GM19324 (cell line): ENCODE measurements around the gene AMPD2.

Experiments
- ATAC-seq: cut with Tn5 transposase; IDR thresholded peaks from one replicate; pipeline ENCODE4 v1.9.1; 2021; ENCODE audit warnings: mild to moderate bottlenecking, moderate library complexity; ENCODE audit not compliant: unreplicated experiment, low FRiP score

AMPD2 gene

DNA sequence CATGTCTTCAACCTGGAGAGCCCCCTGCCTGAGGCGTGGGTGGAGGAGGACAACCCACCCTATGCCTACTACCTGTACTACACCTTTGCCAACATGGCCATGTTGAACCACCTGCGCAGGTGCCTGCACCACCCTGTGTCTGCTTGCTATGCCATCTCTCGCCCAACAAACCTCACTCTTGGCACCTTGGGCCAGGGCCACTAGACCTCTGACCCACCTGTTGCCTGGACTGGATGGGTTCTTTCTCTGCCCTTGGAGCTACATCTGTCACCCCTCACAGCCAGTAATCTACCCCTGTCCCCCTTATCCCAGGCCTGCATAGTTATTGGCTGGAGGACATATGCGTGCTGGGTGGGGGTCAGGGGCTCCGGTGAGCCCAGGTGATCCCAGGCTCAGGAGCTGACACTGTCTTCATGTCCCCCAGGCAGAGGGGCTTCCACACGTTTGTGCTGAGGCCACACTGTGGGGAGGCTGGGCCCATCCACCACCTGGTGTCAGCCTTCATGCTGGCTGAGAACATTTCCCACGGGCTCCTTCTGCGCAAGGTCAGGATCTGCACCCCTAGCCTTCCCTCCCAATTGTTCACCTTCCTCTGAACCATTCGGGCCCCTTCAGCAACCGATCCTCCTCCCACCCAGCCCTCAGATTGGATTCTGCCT is 9.9 kb downstream of the AMPD2 start:
- no peak for ATAC-seq

DNA sequence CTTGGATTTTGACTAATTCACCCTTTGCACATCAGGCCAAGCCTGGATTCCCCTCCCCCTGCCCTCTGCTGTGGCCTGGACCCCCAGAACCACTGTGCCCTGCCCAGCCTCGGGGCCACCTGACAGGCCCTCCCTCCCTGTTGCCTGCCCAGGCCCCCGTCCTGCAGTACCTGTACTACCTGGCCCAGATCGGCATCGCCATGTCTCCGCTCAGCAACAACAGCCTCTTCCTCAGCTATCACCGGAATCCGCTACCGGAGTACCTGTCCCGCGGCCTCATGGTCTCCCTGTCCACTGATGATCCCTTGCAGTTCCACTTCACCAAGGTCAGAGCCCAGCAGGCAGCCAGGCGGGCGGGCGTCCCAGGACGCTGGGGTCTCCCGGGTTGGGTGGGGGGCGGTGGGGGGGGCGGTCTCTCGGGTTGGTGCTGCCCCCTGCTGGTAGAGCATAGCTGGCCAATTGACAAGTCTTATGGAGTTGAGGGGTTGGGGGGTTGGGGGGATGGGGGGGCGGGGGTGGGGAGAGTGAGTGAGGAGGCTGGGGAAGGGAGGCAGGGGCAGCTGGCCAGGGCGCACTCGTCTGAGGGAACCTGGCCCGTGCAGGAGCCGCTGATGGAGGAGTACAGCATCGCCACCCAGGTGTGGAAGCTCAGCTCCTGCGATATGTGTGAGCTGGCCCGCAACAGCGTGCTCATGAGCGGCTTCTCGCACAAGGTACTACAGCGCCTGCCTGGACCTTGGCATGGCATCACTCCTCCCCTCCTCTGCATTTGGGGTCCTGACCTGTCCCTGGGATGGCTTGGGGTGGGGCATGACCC is 10.7 kb downstream of the AMPD2 start:
- no peak for ATAC-seq

DNA sequence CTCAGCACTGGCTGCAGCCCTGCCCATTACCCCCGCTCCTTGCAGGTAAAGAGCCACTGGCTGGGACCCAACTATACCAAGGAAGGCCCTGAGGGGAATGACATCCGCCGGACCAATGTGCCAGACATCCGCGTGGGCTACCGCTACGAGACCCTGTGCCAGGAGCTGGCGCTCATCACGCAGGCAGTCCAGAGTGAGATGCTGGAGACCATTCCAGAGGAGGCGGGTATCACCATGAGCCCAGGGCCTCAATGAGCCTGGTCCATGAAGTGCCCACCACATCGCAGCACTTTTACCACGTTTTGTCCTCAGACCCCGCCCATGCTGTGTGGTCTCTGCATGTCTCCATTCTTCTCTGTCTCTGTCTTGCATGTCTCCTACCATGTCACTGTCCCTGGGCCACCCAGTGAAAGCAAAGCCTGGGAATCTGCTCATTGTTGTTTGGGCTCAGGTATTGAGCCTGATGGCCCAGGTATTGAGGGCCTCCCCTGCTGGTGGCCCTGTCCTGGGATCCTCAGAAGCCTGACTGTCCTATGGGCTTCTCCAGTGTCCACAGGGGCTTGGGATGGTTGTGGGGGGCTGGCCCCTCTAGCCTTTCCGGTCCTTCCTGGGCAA is 11.4 kb downstream of the AMPD2 start:
- ATAC-seq = no peak

- ATAC-seq = no peak
Measured at GRCh38 chr1:109631513-109632505, 12.2 kb downstream of the AMPD2 start.

GRCh38 chr1:109632671-109633346 is 13.2 kb downstream of the AMPD2 start:
- ATAC-seq = no peak

- no peak for ATAC-seq
Measured at GRCh38 chr1:109634292-109634691, 14.7 kb downstream of the AMPD2 start.

DNA sequence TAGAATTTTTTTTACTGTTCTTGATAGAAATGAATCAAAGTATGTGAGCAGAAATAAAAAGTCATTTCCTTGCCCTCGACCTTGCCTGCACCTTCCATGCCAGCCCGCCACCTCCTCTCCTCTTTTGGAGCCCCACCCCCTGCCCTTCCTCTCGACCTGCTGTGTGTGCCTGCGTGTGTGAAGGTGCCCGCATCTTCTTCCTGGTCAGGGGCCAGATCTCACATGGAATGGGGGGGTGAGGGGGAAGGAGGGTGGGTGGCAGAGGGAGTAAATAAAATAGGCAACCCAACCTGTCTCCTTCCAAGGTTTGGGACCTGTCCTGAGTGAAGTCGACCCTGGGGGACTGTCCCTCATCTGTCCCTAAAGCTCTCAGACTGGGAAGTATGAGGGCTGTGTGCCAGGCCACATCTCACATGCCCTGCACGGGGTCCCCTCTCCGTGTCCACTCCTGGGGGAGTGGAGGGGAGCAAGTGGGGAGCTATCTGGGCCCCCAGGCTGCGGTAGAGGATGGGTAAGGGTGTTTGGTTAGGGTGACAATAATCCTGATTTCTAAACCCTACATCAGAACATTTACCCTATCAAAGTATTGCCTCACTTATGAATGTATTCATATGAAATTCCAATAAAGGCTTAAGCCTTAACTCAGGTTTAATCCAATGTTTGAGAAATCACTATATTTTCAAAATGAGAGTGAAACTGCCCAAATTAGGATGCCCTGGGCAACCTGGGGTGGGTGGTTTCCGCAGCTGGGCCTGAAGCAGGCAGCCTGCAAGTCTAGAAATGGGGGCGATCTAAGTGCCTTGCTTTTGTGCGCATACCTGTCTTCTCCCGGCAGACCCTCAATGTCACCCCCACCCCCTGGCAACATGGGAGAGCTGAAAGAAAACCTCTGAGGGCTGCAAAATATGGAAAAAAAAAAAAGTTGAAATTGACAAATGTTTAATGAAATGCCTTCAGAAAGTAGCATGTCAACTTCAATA is 15.4 kb downstream of the AMPD2 start:
- ATAC-seq = no peak

GRCh38 chr1:109635862-109636200 is 16.2 kb downstream of the AMPD2 start:
- ATAC-seq = no peak

- no peak for ATAC-seq
Measured at GRCh38 chr1:109636201-109636952, 16.7 kb downstream of the AMPD2 start.

DNA sequence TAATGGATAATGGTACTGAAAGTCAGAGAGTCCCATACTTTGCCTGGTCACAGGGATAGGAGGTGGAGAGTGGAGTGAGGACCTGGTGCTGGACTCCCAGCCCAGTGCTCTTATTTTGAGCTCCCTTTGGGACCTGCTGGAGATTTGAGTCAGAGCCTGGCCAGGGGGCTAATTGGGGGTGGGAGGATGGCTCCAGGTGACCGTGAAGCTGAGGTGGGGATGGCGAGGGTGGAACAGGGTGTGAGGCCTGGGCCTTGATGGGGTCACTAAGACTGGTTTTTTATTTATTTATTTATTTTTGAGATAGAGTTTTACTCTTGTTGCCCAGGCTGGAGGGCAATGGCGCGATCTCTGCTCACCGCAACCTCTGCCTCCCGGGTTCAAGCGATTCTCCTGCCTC is 17.8 kb downstream of the AMPD2 start:
- no peak for ATAC-seq

DNA sequence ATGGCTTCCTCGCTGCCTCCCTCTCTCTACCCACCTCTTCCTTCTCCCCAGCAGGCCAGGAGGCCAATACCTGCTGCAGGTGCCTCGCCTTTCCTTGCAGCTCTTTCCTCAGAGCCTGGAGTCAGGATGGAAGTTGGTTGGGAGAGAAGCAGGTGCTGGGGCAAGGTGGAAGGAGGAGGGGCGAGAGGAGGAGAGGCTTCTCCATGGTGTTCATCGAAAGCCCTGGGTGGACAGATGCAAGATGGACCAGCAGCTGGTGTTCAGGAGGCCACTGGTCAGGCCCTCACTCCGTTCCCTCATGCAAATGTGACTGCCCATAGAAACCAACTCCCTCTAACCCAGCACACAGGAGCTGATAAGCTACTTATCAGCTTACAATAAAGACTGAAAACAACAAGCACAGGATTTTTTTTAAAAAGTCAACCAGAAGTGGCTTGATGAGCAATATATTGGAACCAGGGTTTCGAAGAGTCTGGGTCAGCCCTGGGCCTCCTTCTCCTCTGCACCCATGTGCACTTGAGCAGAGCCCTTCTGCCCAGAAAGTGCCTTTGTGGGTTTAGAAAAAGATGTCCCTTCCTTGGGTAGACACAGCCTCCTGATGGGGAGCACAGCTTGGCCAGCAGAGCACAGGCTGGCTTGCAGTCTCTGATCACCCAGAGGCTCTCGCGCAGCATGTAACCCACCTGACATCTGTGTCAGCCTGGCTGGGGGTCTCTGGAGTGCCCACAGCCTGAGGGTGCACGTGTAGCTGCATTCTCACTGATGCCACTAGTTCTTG is 19.6 kb downstream of the AMPD2 start:
- ATAC-seq = no peak

DNA sequence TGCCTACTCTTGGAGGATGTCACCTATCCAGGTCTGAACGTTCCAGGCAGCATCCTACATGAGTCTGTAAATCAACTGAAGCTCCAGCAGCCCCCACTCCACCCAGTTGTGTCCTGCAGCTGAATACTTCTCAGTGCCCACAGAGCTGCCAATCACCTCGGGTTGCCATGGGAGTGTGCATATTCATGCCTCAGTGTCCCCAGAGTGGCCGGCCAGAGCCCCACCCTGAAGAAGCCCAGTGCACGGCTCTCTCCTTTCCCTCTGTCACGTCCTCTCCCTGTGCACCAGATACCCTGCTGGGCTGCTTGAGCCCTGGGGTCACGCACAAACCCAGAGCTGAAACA is 20.2 kb downstream of the AMPD2 start:
- no peak for ATAC-seq

- ATAC-seq = peak; percentile 45
Measured at GRCh38 chr1:109640285-109640865, 20.7 kb downstream of the AMPD2 start.

GRCh38 chr1:109641078-109641740 is 21.6 kb downstream of the AMPD2 start:
- no peak for ATAC-seq

- ATAC-seq = no peak
Measured at GRCh38 chr1:109641861-109642260, 22.2 kb downstream of the AMPD2 start.

- no peak for ATAC-seq
Measured at GRCh38 chr1:109642626-109643025, 23.0 kb downstream of the AMPD2 start.
